Gastroesophageal sphincter (tissue), 4 donors: ENCODE data around the gene XCL2. TPM values are rescaled to one million over a fixed set of nuclear protein-coding genes. Genes with fewer than 3 reads are reported as not detected.

ENCODE experiments used
- ATAC-seq: fragments of 150-250 bp; one replicate; pipeline ENCODE4 v1.9.1; 2016; ENCODE audit warnings: mild to moderate bottlenecking, moderate library complexity
- H3K27ac ChIP-seq, 4 donors: fragments of 200-600 bp; sonication (generic) in 3 of 4; 1 replicate in 3 of 4; 2 replicates in 1 of 4; pipeline ENCODE4 v1.5.1; 2016 to 2019
- H3K27me3 ChIP-seq: fragments of 200-600 bp; sonication (generic); one replicate; pipeline ENCODE4 v1.5.1; 2019
- H3K36me3 ChIP-seq, 2 donors: fragments of 200-600 bp; sonication (generic); one replicate each; pipeline ENCODE4 v1.5.1; 2019; ENCODE audit warnings: control low read depth in 1 of 2
- H3K4me1 ChIP-seq, 3 donors: fragments of 200-600 bp; sonication (generic); 1 replicate in 2 of 3; 2 replicates in 1 of 3; pipeline ENCODE4 v1.5.1; 2016 to 2019; ENCODE audit warnings: control low read depth in 2 of 3
- H3K4me3 ChIP-seq, 2 donors: fragments of 200-600 bp; sonication (generic); one replicate each; pipeline ENCODE4 v1.5.1; 2019; ENCODE audit warnings: mild to moderate bottlenecking in 1 of 2, moderate library complexity in 1 of 2
- H3K9me3 ChIP-seq, 3 donors: fragments of 200-600 bp; sonication (generic); one replicate each; pipeline ENCODE4 v1.5.1; 2017 to 2019; ENCODE audit warnings: control low read depth in 2 of 3
- EP300 ChIP-seq: sonication (generic); formaldehyde crosslinking; IDR thresholded peaks from one replicate; pipeline ENCODE4 v1.6.1; 2017; ENCODE audit warnings: antibody characterized with exemption, mild to moderate bottlenecking
- POLR2A ChIP-seq, 2 donors: fragments of 450-650 bp; IDR thresholded peaks; one replicate each; pipeline ENCODE4 v1.6.1; 2017; ENCODE audit warnings: antibody characterized with exemption in 2 of 2, mild to moderate bottlenecking in 2 of 2, moderate library complexity in 1 of 2
- POLR2AphosphoS5 ChIP-seq: sonication (generic); formaldehyde crosslinking; IDR thresholded peaks from one replicate; pipeline ENCODE4 v1.6.1; 2017; ENCODE audit warnings: antibody characterized with exemption
- WGBS, 2 donors: methylation state at CpG; one replicate each; pipeline ENCODE4 v1.1.5; 2018; ENCODE audit warnings: low coverage in 1 of 2; 5-methylcytosine and 5-hydroxymethylcytosine counted together
- total RNA-seq, 4 donors: library from RNA; depleted of rRNA; stranded (reverse); fragments of >200 nt; gene quantifications; one replicate each; pipeline ENCODE4 v1.1.0, GENCODE V29; 2016
- TF ChIP-seq, protein P1 (sequence below), 4 experiments: fragments of 200-600 bp in 2 of 4; fragments of 450-650 bp in 2 of 4; sonication (generic) in 1 of 4; IDR thresholded peaks; one replicate each; pipeline ENCODE4 v1.5.1; 2017 to 2019; ENCODE audit warnings: antibody characterized with exemption in 4 of 4, mild to moderate bottlenecking in 2 of 4, moderate library complexity in 2 of 4

The XCL2 gene
- total RNA-seq, 4 donors from 2014 or later = 2.0 TPM; not detected in 3

DNA sequence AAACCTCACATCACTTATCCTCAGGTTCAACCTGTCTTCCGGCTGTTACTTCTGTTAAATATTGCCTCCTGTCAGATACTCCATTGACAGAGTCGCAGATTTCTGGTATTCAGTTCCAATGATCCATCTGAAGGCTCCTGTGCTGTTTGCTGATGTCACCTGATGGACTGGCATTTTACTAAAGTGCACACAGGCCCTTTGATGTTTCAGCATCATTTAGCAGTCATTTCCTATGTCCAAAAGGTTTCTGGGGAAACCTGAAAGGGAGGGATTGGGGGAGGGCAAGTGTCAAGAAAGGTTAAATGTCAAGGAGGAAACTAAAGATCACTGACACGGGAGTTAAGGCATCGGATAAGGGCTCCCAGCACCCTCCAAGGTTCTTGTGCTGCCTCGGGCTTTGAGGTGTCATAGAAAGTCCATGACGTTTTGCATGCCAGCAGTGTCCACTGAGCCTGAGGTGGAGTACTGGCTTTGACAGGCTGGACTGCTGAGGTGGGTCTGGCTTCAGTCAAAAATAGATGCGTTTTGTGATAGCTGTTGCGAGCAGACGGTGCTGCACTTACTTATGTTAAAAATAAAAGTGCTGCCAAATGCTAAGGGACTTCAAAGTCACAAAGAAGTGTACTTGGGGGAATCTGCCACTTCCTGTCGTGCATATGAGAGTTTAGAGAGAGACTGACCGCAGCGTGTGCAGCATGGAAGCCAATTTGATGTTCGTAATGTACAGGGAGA lies 30.8 kb downstream of the XCL2 start:
- peaks cover 0 to 41% (median 9%) of the 10 kb centered on the region in 3 donors for H3K4me1 ChIP-seq
- no peak for ATAC-seq
- TF ChIP-seq, protein P1, sequence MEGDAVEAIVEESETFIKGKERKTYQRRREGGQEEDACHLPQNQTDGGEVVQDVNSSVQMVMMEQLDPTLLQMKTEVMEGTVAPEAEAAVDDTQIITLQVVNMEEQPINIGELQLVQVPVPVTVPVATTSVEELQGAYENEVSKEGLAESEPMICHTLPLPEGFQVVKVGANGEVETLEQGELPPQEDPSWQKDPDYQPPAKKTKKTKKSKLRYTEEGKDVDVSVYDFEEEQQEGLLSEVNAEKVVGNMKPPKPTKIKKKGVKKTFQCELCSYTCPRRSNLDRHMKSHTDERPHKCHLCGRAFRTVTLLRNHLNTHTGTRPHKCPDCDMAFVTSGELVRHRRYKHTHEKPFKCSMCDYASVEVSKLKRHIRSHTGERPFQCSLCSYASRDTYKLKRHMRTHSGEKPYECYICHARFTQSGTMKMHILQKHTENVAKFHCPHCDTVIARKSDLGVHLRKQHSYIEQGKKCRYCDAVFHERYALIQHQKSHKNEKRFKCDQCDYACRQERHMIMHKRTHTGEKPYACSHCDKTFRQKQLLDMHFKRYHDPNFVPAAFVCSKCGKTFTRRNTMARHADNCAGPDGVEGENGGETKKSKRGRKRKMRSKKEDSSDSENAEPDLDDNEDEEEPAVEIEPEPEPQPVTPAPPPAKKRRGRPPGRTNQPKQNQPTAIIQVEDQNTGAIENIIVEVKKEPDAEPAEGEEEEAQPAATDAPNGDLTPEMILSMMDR (IDR thresholded peaks at IDR 0.05) = no peak
- TF ChIP-seq POLR2AphosphoS5 = no peak
- TF ChIP-seq EP300 = no peak
- no peak for TF ChIP-seq POLR2A (IDR thresholded peaks at IDR 0.05)
- no peaks in the 10 kb centered on the region for H3K27me3 ChIP-seq
- H3K36me3 ChIP-seq = no peaks in the 10 kb centered on the region
- H3K9me3 ChIP-seq = no peaks in the 10 kb centered on the region
- no peak overlapping the region for H3K4me3 ChIP-seq
- 51 to 63% methylated on average over 5 to 13 of the region's 13 CpGs for WGBS, 2 donors
- H3K27ac ChIP-seq = peak overlapping the region in 1 of 4 donors; percentile 26

DNA sequence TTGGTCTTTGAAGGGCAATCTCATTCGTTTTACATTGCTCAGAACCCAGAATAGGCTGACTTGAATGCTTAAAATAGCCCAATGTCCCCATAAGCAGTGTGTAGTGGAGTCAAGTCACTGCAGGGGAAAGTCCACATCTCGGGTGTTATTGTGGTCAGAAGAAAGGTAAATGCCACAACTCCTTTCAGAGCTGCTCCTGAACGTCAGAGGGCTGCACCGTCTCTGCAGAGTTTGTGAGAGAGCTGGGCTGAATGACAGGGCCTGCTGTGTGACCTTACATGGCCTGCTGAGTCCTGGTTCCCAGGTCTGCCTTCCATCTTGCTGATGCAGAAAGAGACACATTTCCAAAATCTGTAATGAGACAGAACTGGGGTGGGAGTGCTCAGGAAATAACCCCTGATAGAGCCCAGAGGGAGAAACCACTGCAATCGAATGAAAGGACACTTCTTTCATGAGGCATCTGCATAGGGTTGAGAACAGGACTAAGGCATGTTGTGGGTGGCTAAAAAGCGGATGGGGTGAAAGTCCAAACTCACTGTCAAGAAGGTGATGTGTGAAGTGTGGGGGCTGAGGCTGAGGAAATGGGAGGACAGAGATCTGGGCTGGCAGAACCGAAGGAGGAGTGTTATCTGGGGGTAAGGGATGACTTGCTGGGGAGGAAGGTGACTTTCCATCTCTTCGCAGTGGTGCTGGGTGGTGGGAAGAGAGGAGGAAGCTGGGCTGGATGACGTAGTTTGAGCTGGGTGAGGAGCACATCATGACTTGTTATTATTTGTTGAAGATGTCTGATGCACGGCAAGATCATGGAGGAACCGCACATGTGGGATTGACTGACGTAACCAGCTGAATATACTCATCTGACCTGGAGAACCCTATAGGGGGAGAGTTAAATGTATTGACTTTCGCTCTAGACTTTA lies 33.7 kb downstream of the XCL2 start:
- ATAC-seq = no peak
- H3K27me3 ChIP-seq = no peaks in the 10 kb centered on the region
- H3K9me3 ChIP-seq = no peaks in the 10 kb centered on the region
- no peaks in the 10 kb centered on the region for H3K36me3 ChIP-seq
- H3K4me3 ChIP-seq = no peak overlapping the region
- WGBS, 2 donors = 63 to 68% methylated on average over 9 to 12 of the region's 13 CpGs
- no peak for TF ChIP-seq POLR2A (IDR thresholded peaks at IDR 0.05)
- TF ChIP-seq, protein P1 (IDR thresholded peaks at IDR 0.05) = no peak
- no peak for TF ChIP-seq EP300
- TF ChIP-seq POLR2AphosphoS5 = no peak
- H3K27ac ChIP-seq = peak overlapping the region in 1 of 4 donors; percentile 29
- peaks cover 9 to 66% (median 10%) of the 10 kb centered on the region in 3 donors for H3K4me1 ChIP-seq

DNA sequence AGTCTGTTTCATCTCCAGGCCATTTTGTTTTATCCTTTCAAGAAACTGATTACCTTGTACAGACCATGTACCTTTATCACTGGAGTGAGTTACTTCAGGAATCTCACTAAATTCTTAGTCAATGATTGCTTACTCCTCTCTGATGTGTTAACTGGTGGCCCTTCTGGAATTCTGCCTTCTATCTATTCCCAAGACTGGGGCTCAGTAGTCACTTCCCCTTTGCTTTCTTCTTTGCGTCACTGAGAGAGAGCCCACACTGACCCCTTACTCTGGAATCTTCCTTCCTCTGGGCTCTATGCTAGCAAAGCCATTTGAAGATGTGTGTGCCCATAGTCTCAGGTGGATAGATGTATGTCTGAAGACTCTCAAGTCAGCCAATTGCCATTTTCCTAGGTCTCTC lies 34.6 kb downstream of the XCL2 start:
- Histone ChIP-seq H3K4me3 (no peak overlapping the region), H3K9me3 (no peaks in the 10 kb centered on the region), H3K36me3 (no peaks in the 10 kb centered on the region), H3K27me3 (no peaks in the 10 kb centered on the region), H3K4me1 (peaks cover 6 to 67% (median 10%) of the 10 kb centered on the region in 3 donors), H3K27ac (peak overlapping the region in 1 of 4 donors; percentile 17)
- WGBS, 2 donors = 100% methylated on average over 1 of the region's 1 CpG; no CpG with 5 or more reads in 1 of the 2 donors
- no peak for TF ChIP-seq POLR2A (IDR thresholded peaks at IDR 0.05)
- no peak for TF ChIP-seq EP300
- no peak for TF ChIP-seq POLR2AphosphoS5
- TF ChIP-seq, protein P1 (IDR thresholded peaks at IDR 0.05) = no peak
- ATAC-seq = no peak

DNA sequence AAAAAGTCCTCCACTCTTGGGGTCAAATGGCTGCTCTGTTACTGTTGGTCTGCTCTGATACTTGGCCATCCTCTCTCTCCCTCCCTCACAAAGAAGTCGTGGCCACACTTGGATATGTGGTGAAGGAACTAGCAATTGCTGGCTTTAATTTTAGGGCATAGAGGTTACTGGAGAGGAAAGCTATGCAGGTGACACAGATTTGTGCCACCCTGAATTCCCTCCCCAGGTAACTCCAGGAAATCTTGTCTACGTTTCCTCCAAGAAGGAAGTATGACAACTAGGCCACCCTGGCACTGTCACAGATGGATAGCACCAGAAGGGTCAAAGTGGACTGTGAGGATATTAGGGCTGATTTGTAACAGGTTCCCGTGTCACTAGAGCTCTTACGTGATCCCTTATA lies 36.0 kb downstream of the XCL2 start:
- H3K4me3 ChIP-seq = no peak overlapping the region
- no peak for ATAC-seq
- WGBS, 2 donors = 63 to 100% methylated on average over 1 to 2 of the region's 4 CpGs
- no peaks in the 10 kb centered on the region for H3K27me3 ChIP-seq
- no peaks in the 10 kb centered on the region for H3K36me3 ChIP-seq
- peak overlapping the region in 3 of 4 donors; percentile 48 to 61 (median 52) for H3K27ac ChIP-seq
- H3K9me3 ChIP-seq = no peaks in the 10 kb centered on the region
- TF ChIP-seq, protein P1 (IDR thresholded peaks at IDR 0.05) = no peak
- TF ChIP-seq POLR2AphosphoS5 (no peak), EP300 (no peak), POLR2A (IDR thresholded peaks at IDR 0.05) (no peak)
- H3K4me1 ChIP-seq = peaks cover 6 to 60% (median 10%) of the 10 kb centered on the region in 3 donors
